K562 (cell line): ENCODE results near the gene PTPRG. TPM values are rescaled to one million over a fixed set of nuclear protein-coding genes. Genes with fewer than 3 reads are reported as not detected.

Source experiments
- ATAC-seq: fragments of 200-7000 bp; cut with Tn5 transposase; 3 replicates; pipeline ENCODE4 v1.9.1; 2020; ENCODE audit warnings: moderate library complexity
- BruUV-seq: library from RNA; stranded (reverse); fragments of 400-500 nt; replicated peaks from 2 replicates; lab custom pipeline; 2021; lab: Mats Ljungman, UMichigan
- CTCF ChIA-PET: fragments of 300-600 bp; formaldehyde crosslinking; extraction: SDS; loops from one replicate; lab custom pipeline; 2021; ENCODE audit warnings: low intra/inter-chr PET ratio; lab: Yijun Ruan, JAX
- POLR2A ChIA-PET: fragments of 300-600, 350-650 bp; sonication (Branson Sonifier 250); formaldehyde crosslinking; extraction: SDS; loops from one replicate; lab custom pipeline; 2021; ENCODE audit warnings: antibody characterized with exemption, inconsistent platforms; lab: Yijun Ruan, JAX
- DNase-seq, 4 experiments: peaks; one replicate each; pipeline versions ENCODE4 v3.0.0 to v3.0.0-alpha.2; 2011 to 2018; ENCODE audit warnings: low spot score in 3 of 4, mixed read lengths in 3 of 4; ENCODE audit errors: extremely low read depth in 1 of 4
- FAIRE-seq: peaks from 2 replicates; lab custom pipeline; 2011; peaks lifted over from hg19 to GRCh38; lab: Jason Lieb, UNC
- H2AFZ ChIP-seq: 2 replicates; pipeline ENCODE4 v1.6.0; 2011; ENCODE audit warnings: low read depth, low read length, control low read depth, inconsistent platforms
- H3K27ac ChIP-seq: fragments of 200-600 bp; 3 replicates; pipeline ENCODE4 v1.8.0; 2011; ENCODE audit warnings: low read depth, mild to moderate bottlenecking, control low read depth, inconsistent platforms, low read length, moderate library complexity, mixed read lengths; ENCODE audit errors: extremely low read depth
- H3K27me3 ChIP-seq, 2 experiments: fragments of 300-600 bp in 1 of 2; 2 replicates in 1 of 2; 3 replicates in 1 of 2; pipeline versions ENCODE4 v1.6.0 to v1.8.0; 2011; ENCODE audit warnings: inconsistent platforms in 2 of 2, low read length in 2 of 2, mild to moderate bottlenecking in 1 of 2, mixed read lengths in 1 of 2, moderate library complexity in 1 of 2; ENCODE audit not compliant: control insufficient read depth in 2 of 2, insufficient read depth in 2 of 2
- H3K36me3 ChIP-seq: fragments of 300-600 bp; 3 replicates; pipeline ENCODE4 v1.8.0; 2011; ENCODE audit warnings: mild to moderate bottlenecking, low read length, inconsistent platforms; ENCODE audit not compliant: control insufficient read depth, insufficient read depth
- H3K4me1 ChIP-seq, 2 experiments: fragments of 200-600 bp in 1 of 2; replicated peaks in 1 of 2; 2 replicates in 1 of 2; 3 replicates in 1 of 2; pipeline versions ENCODE4 v1.5.1 to v1.8.0; 2011; ENCODE audit warnings: inconsistent platforms in 2 of 2, low read length in 2 of 2, mild to moderate bottlenecking in 1 of 2, mixed read lengths in 1 of 2, moderate library complexity in 1 of 2; ENCODE audit not compliant: control insufficient read depth in 2 of 2, insufficient read depth in 2 of 2
- H3K4me2 ChIP-seq: 2 replicates; pipeline ENCODE4 v1.6.1; 2011; ENCODE audit warnings: low read length, control low read depth, inconsistent platforms, mixed read lengths; ENCODE audit not compliant: insufficient read depth
- H3K4me3 ChIP-seq: fragments of 200-600 bp; sonication (generic), shearing (Covaris generic); 2 replicates; pipeline ENCODE4 v1.5.1; 2016; ENCODE audit warnings: control low read depth, inconsistent platforms
- H3K79me2 ChIP-seq: fragments of 200-600 bp; 3 replicates; pipeline ENCODE4 v1.8.0; 2011; ENCODE audit warnings: low read length, inconsistent platforms; ENCODE audit not compliant: control insufficient read depth, insufficient read depth
- H3K9ac ChIP-seq, 2 experiments: 2 replicates each; pipeline versions ENCODE4 v1.6.0 to v1.6.1; 2011; ENCODE audit warnings: low read depth in 2 of 2, low read length in 2 of 2, control low read depth in 1 of 2, inconsistent platforms in 1 of 2, mild to moderate bottlenecking in 1 of 2, mixed read lengths in 1 of 2; ENCODE audit not compliant: insufficient read depth in 1 of 2
- H3K9me1 ChIP-seq: one replicate; pipeline ENCODE4 v1.6.0; 2011; ENCODE audit warnings: inconsistent platforms, mild to moderate bottlenecking, low read length, moderate library complexity; ENCODE audit not compliant: control insufficient read depth, insufficient read depth
- H3K9me3 ChIP-seq: replicated peaks from 2 replicates; pipeline ENCODE4 v1.5.1; 2011; ENCODE audit warnings: low read depth, low read length, inconsistent platforms; ENCODE audit not compliant: control insufficient read depth, insufficient read depth
- H4K20me1 ChIP-seq: replicated peaks from 2 replicates; pipeline ENCODE4 v1.6.1; 2011; ENCODE audit warnings: low read length, inconsistent platforms, mixed read lengths; ENCODE audit not compliant: control insufficient read depth, insufficient read depth
- DPF2 ChIP-seq: fragments of 450-650 bp; IDR thresholded peaks from 2 replicates; pipeline ENCODE4 v1.6.1; 2016
- HLTF ChIP-seq: fragments of 450-650 bp; IDR thresholded peaks from 2 replicates; pipeline ENCODE4 v1.6.1; 2016
- ZNF124 ChIP-seq: sonication (generic); formaldehyde crosslinking; IDR thresholded peaks from 2 replicates; pipeline ENCODE4 v1.8.1; 2022; ENCODE audit warnings: missing genetic modification reagents
- ZNF699 ChIP-seq: fragments of 250-450 bp; sonication (Bioruptor Pico); IDR thresholded peaks from 2 replicates; pipeline ENCODE4 v1.8.0; 2021; ENCODE audit warnings: mild to moderate bottlenecking, moderate library complexity; ENCODE audit not compliant: insufficient replicate concordance
- WGBS: fragments of 100-300 bp; shearing (Covaris generic); methylation state at CpG from one replicate; pipeline ENCODE4 v1.1.6; 2016; ENCODE audit warnings: low coverage, mixed read lengths; ENCODE audit not compliant: insufficient coverage; ENCODE audit errors: missing lambda C conversion rate; 5-methylcytosine and 5-hydroxymethylcytosine counted together
- in situ Hi-C: fragments of 300-500 bp; cut with MboI; formaldehyde crosslinking; loops from 4 replicates; pipeline ENCODE4 v1.15.0; 2018; ENCODE audit warnings: inconsistent platforms, mixed read lengths
- intact Hi-C: fragments of 100-400 bp; cut with micrococcal nuclease; formaldehyde crosslinking; loops from 2 replicates; pipeline ENCODE4 v1.14.2; 2022
- polyA plus RNA-seq, 8 experiments: library from polyadenylated mRNA; depleted of rRNA in 4 of 8; stranded (reverse) in 5 of 8; unstranded in 3 of 8; fragments of >200 nt; fragmentation: Nextera tagmentation in 2 of 8; fragmentation: Illumina TruSeq in 1 of 8; extraction: Ambion mirVana in 2 of 8; extraction: Trizol in 1 of 8; gene quantifications; 2 replicates each; pipeline versions ENCODE4 v1.2.1 to v1.2.3, GENCODE V29; 2011 to 2014; ENCODE audit warnings: inconsistent platforms in 1 of 8, missing spikeins in 1 of 8
- total RNA-seq, 7 experiments: library from RNA; depleted of rRNA in 6 of 7; stranded (reverse); fragments of >200 nt in 6 of 7; fragmentation: Illumina TruSeq in 2 of 7; extraction: Trizol in 2 of 7; gene quantifications; 2 replicates each; pipeline versions ENCODE4 v1.2.1 to v1.2.3, GENCODE V29; 2011 to 2021; ENCODE audit warnings: low replicate concordance in 1 of 7
- TF ChIP-seq, protein P1 (sequence below): sonication (generic); formaldehyde crosslinking; IDR thresholded peaks from 2 replicates; pipeline ENCODE4 v1.8.0; 2022; ENCODE audit warnings: mild to moderate bottlenecking, missing genetic modification reagents
- TF ChIP-seq, protein P2 (sequence below), 2 experiments: fragments of 450-650 bp; conservative IDR thresholded peaks; 2 replicates each; pipeline ENCODE4 v1.6.1; 2017; ENCODE audit warnings: mild to moderate bottlenecking in 2 of 2, moderate library complexity in 2 of 2

Gene PTPRG
- total and polyA plus RNA-seq, 9 of the 15 experiments (the other 6 are each of a cell fraction or from before 2014, with no cell fraction given) = 0.16 TPM; not detected in 8

- TF ChIP-seq, protein P1, sequence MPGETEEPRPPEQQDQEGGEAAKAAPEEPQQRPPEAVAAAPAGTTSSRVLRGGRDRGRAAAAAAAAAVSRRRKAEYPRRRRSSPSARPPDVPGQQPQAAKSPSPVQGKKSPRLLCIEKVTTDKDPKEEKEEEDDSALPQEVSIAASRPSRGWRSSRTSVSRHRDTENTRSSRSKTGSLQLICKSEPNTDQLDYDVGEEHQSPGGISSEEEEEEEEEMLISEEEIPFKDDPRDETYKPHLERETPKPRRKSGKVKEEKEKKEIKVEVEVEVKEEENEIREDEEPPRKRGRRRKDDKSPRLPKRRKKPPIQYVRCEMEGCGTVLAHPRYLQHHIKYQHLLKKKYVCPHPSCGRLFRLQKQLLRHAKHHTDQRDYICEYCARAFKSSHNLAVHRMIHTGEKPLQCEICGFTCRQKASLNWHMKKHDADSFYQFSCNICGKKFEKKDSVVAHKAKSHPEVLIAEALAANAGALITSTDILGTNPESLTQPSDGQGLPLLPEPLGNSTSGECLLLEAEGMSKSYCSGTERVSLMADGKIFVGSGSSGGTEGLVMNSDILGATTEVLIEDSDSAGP (CRISPR knock-in tag) = no peak
Observed at GRCh38 chr3:61618231-61618630, 56.9 kb downstream of the PTPRG start (continued).

DNA sequence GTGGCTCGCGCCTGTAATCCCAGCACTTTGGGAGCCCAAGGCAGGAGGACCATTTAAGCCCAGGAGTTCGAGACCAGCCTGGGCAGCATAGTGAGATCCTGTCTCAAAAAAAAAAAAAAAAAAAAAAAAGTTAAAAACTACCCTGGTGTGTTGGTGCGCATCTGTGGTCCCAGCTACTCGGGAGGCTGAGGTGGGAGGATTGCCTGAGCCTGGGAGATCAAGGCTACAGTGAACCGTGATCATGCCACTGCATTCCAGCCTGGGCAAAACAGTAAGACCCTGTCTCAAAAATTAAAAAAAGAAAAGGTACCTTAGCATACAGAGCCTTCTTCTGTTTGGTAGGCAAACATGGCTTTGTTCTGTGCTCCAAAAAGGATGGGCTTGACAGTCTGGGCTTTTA, 57.5 kb downstream of the PTPRG start:
- ChIA-PET CTCF (no interaction called here), POLR2A (no interaction called here)
- Histone ChIP-seq H2AFZ (no peak overlapping the region), H3K79me2 (no peaks in the 10 kb centered on the region), H3K9ac (no peak overlapping the region), H3K27me3 (0 out of 5 replicates have a peak, but pooled peaks cover 0 to 5% of the 10 kb centered on the region in 2 experiments), H3K9me3 (no peaks in the 10 kb centered on the region), H3K36me3 (no peaks in the 10 kb centered on the region), H3K4me1 (no peaks in the 10 kb centered on the region), H4K20me1 (no peaks in the 10 kb centered on the region), H3K9me1 (no peaks in the 10 kb centered on the region), H3K4me3 (no peak overlapping the region), H3K27ac (no peak overlapping the region), H3K4me2 (no peak overlapping the region)
- ATAC-seq (no peak), DNase-seq (no peak), FAIRE-seq (no peak)
- TF ChIP-seq, protein P2, sequence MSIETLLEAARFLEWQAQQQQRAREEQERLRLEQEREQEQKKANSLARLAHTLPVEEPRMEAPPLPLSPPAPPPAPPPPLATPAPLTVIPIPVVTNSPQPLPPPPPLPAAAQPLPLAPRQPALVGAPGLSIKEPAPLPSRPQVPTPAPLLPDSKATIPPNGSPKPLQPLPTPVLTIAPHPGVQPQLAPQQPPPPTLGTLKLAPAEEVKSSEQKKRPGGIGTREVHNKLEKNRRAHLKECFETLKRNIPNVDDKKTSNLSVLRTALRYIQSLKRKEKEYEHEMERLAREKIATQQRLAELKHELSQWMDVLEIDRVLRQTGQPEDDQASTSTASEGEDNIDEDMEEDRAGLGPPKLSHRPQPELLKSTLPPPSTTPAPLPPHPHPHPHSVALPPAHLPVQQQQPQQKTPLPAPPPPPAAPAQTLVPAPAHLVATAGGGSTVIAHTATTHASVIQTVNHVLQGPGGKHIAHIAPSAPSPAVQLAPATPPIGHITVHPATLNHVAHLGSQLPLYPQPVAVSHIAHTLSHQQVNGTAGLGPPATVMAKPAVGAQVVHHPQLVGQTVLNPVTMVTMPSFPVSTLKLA (conservative IDR thresholded peaks at IDR 0.05) = no peak
- TF ChIP-seq ZNF124 (CRISPR knock-in tag) (no peak), ZNF699 (CRISPR knock-in tag) (no peak), HLTF (no peak), DPF2 (no peak)
- in situ Hi-C loops = no loop called here
- 5% methylated on average over 3 of the region's 6 CpGs for WGBS
- intact Hi-C loops = no loop called here
- BruUV-seq = no TSS peak
